ENCODE measurements around the gene SLC35G1. TPM values are rescaled to one million over a fixed set of nuclear protein-coding genes. Genes with fewer than 3 reads are reported as not detected.

Gene SLC35G1
- total and polyA plus RNA-seq, 2 experiments from 2014 or later, result 5.3 to 6.2 TPM

GRCh38 chr10:93904901-93905300 lies 11.1 kb downstream of the SLC35G1 start:
- Histone ChIP-seq H2AFZ (no peak overlapping the region), H3F3A (ENCODE audit: insufficient read depth) (no peaks in the 10 kb centered on the region), H3K27ac (no peak overlapping the region), H3K4me1 (ENCODE audit: insufficient read depth) (0 out of 2 replicates have a peak, but pooled peaks cover 3% of the 10 kb centered on the region), H3K4me3 (no peak overlapping the region), H3K4me2 (ENCODE audit: unreplicated experiment) (no peak overlapping the region), H3K79me2 (ENCODE audit: insufficient read depth) (no peaks in the 10 kb centered on the region), H3K36me3 (ENCODE audit: low read depth) (no peaks in the 10 kb centered on the region), H3K9ac (no peak overlapping the region), H3K9me2 (ENCODE audit: insufficient read depth) (no peaks in the 10 kb centered on the region), H3K27me3 (replicated peaks; ENCODE audit: insufficient read depth) (no peaks in the 10 kb centered on the region), H4K20me1 (ENCODE audit: insufficient read depth) (no peaks in the 10 kb centered on the region), H3K9me3 (ENCODE audit: low read depth) (no peaks in the 10 kb centered on the region)
- TF ChIP-seq EZH2 (IDR thresholded peaks at IDR 0.05; ENCODE audit: insufficient read depth, poor library complexity, severe bottlenecking), result no peak
- TF ChIP-seq EZH2phosphoT487 (IDR thresholded peaks at IDR 0.05; ENCODE audit: insufficient read depth, low read depth), result no peak
- in situ Hi-C loops (cut with MboI), result no loop called here
- 95 to 96% methylated on average over 5 of the region's 5 CpGs for WGBS, 2 experiments (ENCODE audit: low coverage in 1 of 2, low lambda C conversion rate in 2 of 2, missing lambda C conversion rate in 2 of 2)
- DNase-seq, result no peak

GRCh38 chr10:93907059-93907458 lies 13.3 kb downstream of the SLC35G1 start:
- no peak for DNase-seq
- Histone ChIP-seq H4K20me1 (ENCODE audit: insufficient read depth) (no peaks in the 10 kb centered on the region), H3K9ac (no peak overlapping the region), H3K36me3 (ENCODE audit: low read depth) (no peaks in the 10 kb centered on the region), H3F3A (ENCODE audit: insufficient read depth) (no peaks in the 10 kb centered on the region), H3K27me3 (replicated peaks; ENCODE audit: insufficient read depth) (no peaks in the 10 kb centered on the region), H2AFZ (no peak overlapping the region), H3K9me3 (ENCODE audit: low read depth) (no peaks in the 10 kb centered on the region), H3K9me2 (ENCODE audit: insufficient read depth) (no peaks in the 10 kb centered on the region), H3K4me1 (ENCODE audit: insufficient read depth) (0 out of 2 replicates have a peak, but pooled peaks cover 3% of the 10 kb centered on the region), H3K79me2 (ENCODE audit: insufficient read depth) (no peaks in the 10 kb centered on the region), H3K4me3 (no peak overlapping the region), H3K27ac (no peak overlapping the region), H3K4me2 (ENCODE audit: unreplicated experiment) (no peak overlapping the region)
- WGBS, 2 experiments (ENCODE audit: low coverage in 1 of 2, low lambda C conversion rate in 2 of 2, missing lambda C conversion rate in 2 of 2), result 97% methylated on average over 5 of the region's 5 CpGs
- TF ChIP-seq EZH2 (IDR thresholded peaks at IDR 0.05; ENCODE audit: insufficient read depth, poor library complexity, severe bottlenecking) (no peak), EZH2phosphoT487 (IDR thresholded peaks at IDR 0.05; ENCODE audit: insufficient read depth, low read depth) (no peak)
- in situ Hi-C loops (cut with MboI), result no loop called here

GRCh38 chr10:93911866-93912265 lies 18.1 kb downstream of the SLC35G1 start:
- Histone ChIP-seq H3K4me1 (ENCODE audit: insufficient read depth) (no peaks in the 10 kb centered on the region), H3K27ac (no peak overlapping the region), H3K27me3 (replicated peaks; ENCODE audit: insufficient read depth) (no peaks in the 10 kb centered on the region), H2AFZ (no peak overlapping the region), H3K4me2 (ENCODE audit: unreplicated experiment) (no peak overlapping the region), H3K9ac (no peak overlapping the region), H4K20me1 (ENCODE audit: insufficient read depth) (no peaks in the 10 kb centered on the region), H3K79me2 (ENCODE audit: insufficient read depth) (no peaks in the 10 kb centered on the region), H3K36me3 (ENCODE audit: low read depth) (no peaks in the 10 kb centered on the region), H3F3A (ENCODE audit: insufficient read depth) (no peaks in the 10 kb centered on the region), H3K9me2 (ENCODE audit: insufficient read depth) (no peaks in the 10 kb centered on the region), H3K4me3 (no peak overlapping the region), H3K9me3 (ENCODE audit: low read depth) (no peaks in the 10 kb centered on the region)
- in situ Hi-C loops (cut with MboI), result loop anchor here (10.0 kb wide), 1 partner anchor 413 kb away; no protein-coding TSS in a partner anchor
- WGBS, 2 experiments (ENCODE audit: low coverage in 1 of 2, low lambda C conversion rate in 2 of 2, missing lambda C conversion rate in 2 of 2), result 81% methylated on average over 6 of the region's 6 CpGs
- DNase-seq, result no peak
- TF ChIP-seq EZH2phosphoT487 (IDR thresholded peaks at IDR 0.05; ENCODE audit: insufficient read depth, low read depth) (no peak), EZH2 (IDR thresholded peaks at IDR 0.05; ENCODE audit: insufficient read depth, poor library complexity, severe bottlenecking) (no peak)

- WGBS, 2 experiments (ENCODE audit: low coverage in 1 of 2, low lambda C conversion rate in 2 of 2, missing lambda C conversion rate in 2 of 2), result 95 to 100% methylated on average over 2 of the region's 2 CpGs
- in situ Hi-C loops (cut with MboI), result loop anchor here (10.0 kb wide), 1 partner anchor 412 kb away; no protein-coding TSS in a partner anchor
These were observed 18.7 kb downstream of the SLC35G1 start for GRCh38 chr10:93912444-93912843.

More at GRCh38 chr10:93912444-93912843, 18.7 kb downstream of the SLC35G1 start:
- DNase-seq, result no peak
- Histone ChIP-seq H3K36me3 (ENCODE audit: low read depth) (no peaks in the 10 kb centered on the region), H3F3A (ENCODE audit: insufficient read depth) (no peaks in the 10 kb centered on the region), H4K20me1 (ENCODE audit: insufficient read depth) (no peaks in the 10 kb centered on the region), H3K4me1 (ENCODE audit: insufficient read depth) (no peaks in the 10 kb centered on the region), H3K4me3 (no peak overlapping the region), H3K4me2 (ENCODE audit: unreplicated experiment) (no peak overlapping the region), H3K79me2 (ENCODE audit: insufficient read depth) (no peaks in the 10 kb centered on the region), H3K9ac (no peak overlapping the region), H2AFZ (no peak overlapping the region), H3K27ac (no peak overlapping the region), H3K27me3 (replicated peaks; ENCODE audit: insufficient read depth) (no peaks in the 10 kb centered on the region), H3K9me3 (ENCODE audit: low read depth) (no peaks in the 10 kb centered on the region), H3K9me2 (ENCODE audit: insufficient read depth) (no peaks in the 10 kb centered on the region)
- TF ChIP-seq EZH2phosphoT487 (IDR thresholded peaks at IDR 0.05; ENCODE audit: insufficient read depth, low read depth) (no peak), EZH2 (IDR thresholded peaks at IDR 0.05; ENCODE audit: insufficient read depth, poor library complexity, severe bottlenecking) (no peak)
